GM19193 (cell line): ENCODE results near the gene STXBP5L.

ENCODE experiments used
- POLR2A ChIP-seq: IDR thresholded peaks from 4 replicates; pipeline ENCODE4 v1.6.1; 2011; ENCODE audit not compliant: insufficient read depth, insufficient read length; ENCODE audit errors: extremely low read depth

Gene STXBP5L

DNA sequence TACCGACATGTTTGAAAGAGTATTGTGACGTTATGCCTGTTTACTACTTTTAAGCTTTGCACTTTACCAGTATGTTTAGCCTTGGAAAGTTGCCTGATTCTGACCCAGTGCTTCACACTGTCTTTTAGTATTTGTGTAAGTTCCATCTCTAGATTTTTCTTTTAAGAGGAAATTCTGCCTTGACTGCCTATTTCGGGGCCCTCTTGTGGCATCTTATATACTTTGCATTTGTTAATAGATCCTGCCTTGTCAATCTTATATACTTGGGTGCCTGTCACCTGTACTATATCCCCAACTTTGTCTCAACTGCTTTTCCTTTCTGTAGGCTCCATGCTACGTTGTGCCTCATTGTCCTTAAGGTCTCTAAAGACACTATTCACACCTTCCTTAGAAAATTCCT is 244.6 kb downstream of the STXBP5L start:
- TF ChIP-seq POLR2A, result no peak

- TF ChIP-seq POLR2A, result no peak
These were observed 245.8 kb downstream of the STXBP5L start for GRCh38 chr3:121153851-121154250.

DNA sequence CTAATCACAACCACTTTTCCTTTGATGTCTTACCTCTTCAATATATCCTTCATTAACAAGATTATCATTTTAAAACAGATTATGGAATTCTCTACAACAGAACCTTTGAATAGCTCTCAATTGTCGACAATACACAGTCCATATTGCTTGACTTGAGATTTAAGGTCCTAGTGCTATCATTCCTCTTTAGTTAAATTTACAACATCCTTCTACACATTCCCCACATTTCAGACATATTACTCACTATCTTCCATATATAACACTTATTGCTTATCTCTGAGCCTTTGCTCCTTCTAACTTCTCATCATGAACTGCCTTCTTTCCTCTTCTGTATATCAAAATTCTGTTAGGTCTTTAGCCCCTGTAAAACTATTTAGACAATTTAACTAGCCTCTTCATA is 247.0 kb downstream of the STXBP5L start:
- TF ChIP-seq POLR2A, result no peak

- TF ChIP-seq POLR2A, result no peak
These were observed 257.4 kb downstream of the STXBP5L start for GRCh38 chr3:121165397-121165837.

GRCh38 chr3:121167374-121168139 is 259.6 kb downstream of the STXBP5L start:
- TF ChIP-seq POLR2A, result no peak

GRCh38 chr3:121175083-121175482 is 267.1 kb downstream of the STXBP5L start:
- no peak for TF ChIP-seq POLR2A

DNA sequence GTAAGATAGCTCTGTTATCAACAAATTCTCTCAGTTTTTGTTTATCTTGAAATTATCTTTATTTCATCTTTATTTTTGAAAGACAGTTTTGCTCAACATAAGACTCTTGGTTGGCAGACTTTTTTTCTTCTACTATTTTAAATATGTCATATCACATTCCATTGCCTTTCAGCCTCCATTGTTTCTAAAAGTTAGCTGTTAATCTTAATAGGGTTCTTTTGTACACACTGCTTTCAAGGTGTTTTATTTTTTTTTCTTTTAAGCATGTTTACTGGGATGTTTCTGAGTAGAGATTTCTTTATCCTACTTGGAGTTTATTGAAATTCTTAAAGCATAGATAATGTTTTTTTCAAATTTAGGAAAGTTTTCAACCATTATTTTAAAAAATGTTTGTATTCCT is 294.6 kb downstream of the STXBP5L start:
- TF ChIP-seq POLR2A, result no peak

DNA sequence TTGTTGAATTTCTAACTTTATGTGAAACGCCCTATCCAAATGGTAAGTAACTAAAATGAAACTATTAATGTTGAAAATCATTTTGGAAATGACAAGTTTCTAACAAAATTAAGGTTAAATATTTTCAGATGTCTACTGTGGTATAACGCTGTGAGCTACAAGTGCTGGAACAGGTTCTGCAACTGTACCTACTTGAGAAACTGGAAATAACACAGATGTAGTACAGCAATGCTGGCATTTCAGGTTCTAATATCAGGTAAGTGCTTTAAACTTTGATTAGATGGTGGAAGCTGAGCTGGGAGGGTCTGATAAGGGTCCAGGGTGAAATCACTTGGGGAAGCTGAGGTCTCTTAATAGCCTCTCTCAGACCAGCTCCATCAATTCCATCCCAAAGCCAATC is 315.1 kb downstream of the STXBP5L start:
- no peak for TF ChIP-seq POLR2A

DNA sequence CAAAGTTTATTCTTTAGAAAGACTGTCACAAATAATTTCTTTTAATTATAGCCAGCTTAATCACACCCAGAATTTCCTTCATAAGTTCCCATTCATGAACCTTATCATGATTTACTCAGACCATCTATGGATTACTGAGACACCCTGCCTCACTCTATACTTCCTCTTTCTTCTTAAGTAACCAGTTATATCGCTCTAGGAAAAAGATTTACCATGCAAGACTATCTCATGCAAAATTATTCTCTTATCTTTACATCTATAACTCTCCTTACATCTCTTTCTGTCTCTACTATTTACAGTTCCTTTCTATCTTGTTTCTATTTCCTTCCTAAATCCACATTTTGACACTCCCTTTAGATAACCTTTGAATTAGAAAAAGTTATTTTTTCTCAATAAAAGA is 321.0 kb downstream of the STXBP5L start:
- TF ChIP-seq POLR2A, result no peak

DNA sequence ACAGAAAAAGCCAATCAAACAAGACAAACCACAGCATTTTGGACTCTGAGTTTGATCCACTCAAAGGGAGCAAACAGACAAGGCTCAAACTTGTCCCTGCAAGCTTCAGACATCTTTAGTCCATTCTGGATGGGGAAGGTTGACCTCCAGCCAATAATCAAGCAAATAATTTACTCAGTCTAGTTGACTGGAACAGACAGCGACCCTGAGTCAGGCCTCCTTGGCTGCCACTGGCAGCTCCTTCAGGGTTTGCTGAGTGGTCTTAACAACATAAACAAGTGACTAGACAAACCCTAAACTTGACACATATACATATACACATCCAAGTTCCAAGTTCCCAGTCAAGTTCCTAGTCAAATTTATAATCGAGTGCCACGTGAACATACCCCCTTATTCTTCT is 323.9 kb downstream of the STXBP5L start:
- TF ChIP-seq POLR2A, result no peak

DNA sequence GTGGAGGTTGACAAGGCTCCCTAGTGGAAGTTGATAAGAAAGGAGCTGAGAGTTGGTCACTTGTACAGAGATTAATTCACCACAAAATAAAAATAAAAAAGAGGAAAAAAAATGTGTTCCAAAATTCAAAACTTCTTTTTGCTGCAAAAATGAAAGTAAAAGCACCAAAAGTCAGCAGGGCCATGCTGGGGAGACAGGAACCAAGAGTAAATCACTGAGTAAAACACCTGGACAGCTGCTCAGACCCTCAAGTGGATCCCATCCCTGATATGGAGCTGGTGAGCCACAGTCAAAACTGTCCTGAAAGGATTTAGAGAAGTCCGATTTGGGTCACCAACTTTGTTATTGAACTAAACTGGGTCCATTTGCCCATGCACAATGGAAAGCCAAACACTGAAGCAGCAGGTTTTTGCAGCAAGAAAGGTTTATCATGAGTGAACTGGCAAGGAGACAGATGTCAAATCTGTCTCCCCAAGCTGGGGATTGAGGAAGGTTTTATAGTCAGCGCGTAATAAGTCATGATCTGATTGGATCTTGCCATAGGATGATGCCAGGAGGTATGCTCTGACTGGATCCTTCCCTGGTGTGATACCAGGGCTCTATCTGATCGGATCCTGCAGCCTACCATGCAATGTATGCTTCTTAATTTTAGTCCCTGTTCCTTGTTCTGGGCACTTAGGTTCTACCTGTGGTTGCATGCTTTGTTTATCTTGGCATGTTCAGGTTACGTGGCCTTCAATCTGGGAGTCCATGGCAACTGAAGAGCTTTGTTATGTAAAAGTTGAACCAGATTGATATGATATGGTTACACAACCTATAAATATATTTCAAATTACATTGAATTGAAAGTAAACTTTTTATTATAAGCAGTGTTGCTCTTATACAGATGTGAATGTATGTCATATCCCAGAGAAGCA is 324.6 kb downstream of the STXBP5L start:
- no peak for TF ChIP-seq POLR2A

- TF ChIP-seq POLR2A, result no peak
These were observed 335.2 kb downstream of the STXBP5L start for GRCh38 chr3:121243208-121243607.

DNA sequence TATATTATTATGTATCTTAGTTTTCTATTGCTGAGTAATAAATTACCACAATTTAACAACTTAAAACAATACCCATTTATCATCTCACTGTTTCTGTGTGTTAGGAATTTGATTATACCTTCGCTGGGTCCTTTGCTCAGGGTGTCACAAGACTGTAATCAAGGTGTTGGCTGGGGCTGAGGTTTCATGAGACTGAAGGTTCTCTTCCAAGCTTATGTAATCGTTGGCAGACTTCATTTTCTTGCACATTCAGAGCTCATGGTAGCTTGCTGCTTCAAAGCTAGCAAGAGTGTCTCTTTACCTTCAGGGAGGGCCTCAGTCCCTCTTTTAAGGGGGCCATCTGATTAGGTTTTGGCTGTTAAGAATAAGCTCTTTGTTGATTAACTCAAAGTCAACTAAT is 344.7 kb downstream of the STXBP5L start:
- TF ChIP-seq POLR2A, result no peak

DNA sequence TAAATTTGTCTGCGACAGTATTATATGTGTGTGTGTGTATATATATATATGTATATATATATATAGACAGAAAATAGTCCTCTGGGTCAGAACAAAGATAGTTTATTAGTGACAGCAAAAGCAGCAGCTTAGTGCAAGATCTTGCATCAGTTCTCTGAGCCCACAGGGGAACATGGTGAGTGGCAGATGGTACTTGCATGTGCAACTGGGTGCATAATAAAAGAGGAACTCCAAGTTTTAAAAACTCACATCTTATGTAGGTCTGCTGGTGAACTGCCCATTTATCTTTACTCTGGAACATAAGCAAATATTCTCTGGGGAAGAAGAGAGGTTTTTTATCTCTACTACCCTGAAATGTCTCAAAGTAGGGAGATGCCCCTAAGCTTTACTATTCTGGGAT is 361.4 kb downstream of the STXBP5L start:
- TF ChIP-seq POLR2A, result no peak

DNA sequence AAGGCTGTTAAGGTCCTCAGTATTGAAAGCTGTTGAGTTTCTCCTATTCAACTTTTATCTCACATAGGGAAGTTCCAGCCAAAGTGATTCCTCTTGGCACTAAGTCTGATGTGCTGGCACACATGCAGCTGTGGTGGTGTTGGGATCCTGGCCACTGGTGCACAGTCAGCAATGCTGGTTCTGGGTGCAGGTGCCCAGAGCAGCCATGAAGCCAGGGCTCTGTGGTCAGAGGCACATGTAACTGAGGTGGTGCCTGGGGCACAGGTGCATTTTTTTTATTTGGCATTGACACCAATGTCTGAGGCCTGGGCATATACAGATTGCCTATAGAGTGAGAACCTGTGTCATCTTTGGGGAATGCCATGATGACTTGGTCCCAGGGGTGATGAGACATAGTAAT is 366.4 kb downstream of the STXBP5L start:
- TF ChIP-seq POLR2A, result no peak

GRCh38 chr3:121295452-121295851 is 387.4 kb downstream of the STXBP5L start:
- TF ChIP-seq POLR2A, result no peak
